ENCODE measurements around the gene DENND4B. TPM values are rescaled to one million over a fixed set of nuclear protein-coding genes. Genes with fewer than 3 reads are reported as not detected.

Gene DENND4B
- polyA plus RNA-seq, 1 of the 3 experiments (the other 2 are of a cell fraction) = 29.6 TPM

DNA sequence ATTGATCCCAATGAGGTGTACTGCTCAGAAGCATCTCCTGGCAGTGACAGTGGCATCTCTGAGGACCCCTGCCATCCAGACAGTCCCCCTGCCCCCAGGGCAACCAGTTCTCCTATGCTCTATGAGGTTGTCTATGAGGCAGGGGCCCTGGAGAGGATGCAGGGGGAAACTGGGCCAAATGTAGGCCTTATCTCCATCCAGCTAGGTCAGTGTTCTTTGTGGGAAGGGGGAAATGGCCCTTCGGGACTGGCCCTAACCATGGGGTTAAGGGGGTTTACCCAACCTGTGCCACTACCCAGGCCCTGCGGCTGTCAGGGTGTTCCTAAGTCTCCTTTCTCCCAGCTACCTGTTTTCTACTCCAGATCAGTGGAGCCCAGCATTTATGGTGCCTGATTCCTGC is 22.5 kb upstream of the DENND4B start:
- Histone ChIP-seq H3K9me2 (no peaks in the 10 kb centered on the region), H3F3A (replicated peaks; ENCODE audit: insufficient read depth) (peaks cover 14% of the 10 kb centered on the region), H3K79me2 (ENCODE audit: insufficient read depth) (peaks cover 26% of the 10 kb centered on the region; the same call in 1 of the 2 replicates), H3K9ac (no peak overlapping the region), H3K27ac (ENCODE audit: low read depth in 2 of 2, low read length in 1 of 2) (peak overlapping the region in 1 of 2 experiments; percentile 87; a peak in 2 of 4 replicates), H2AFZ (ENCODE audit: low read depth) (no peak overlapping the region), H4K20me1 (ENCODE audit: insufficient read depth) (no peaks in the 10 kb centered on the region), H3K9me3 (no peaks in the 10 kb centered on the region), H3K4me3 (ENCODE audit: low read depth in 2 of 2, low read length in 1 of 2) (peak overlapping the region in 1 of 2 experiments; percentile 61; a peak in 2 of 4 replicates), H3K4me2 (peak overlapping the region; percentile 95; the same call in 1 of the 2 replicates), H3K27me3 (ENCODE audit: insufficient read depth) (no peaks in the 10 kb centered on the region), H3K4me1 (ENCODE audit: control insufficient read depth in 1 of 2, insufficient read depth in 2 of 2, low read depth in 1 of 2, low read length in 1 of 2) (peaks cover 0 to 21% of the 10 kb centered on the region in 2 experiments; a peak in 2 of 4 replicates), H3K36me3 (replicated peaks in 1 of 2; ENCODE audit: control insufficient read depth in 1 of 2, insufficient read depth in 2 of 2, low read length in 1 of 2) (peaks cover 2 to 9% of the 10 kb centered on the region in 2 experiments)
- TF ChIP-seq ELF1 (IDR thresholded peaks at IDR 0.05) (no peak), EZH2phosphoT487 (IDR thresholded peaks at IDR 0.05; ENCODE audit: borderline replicate concordance, low read depth) (no peak), POLR2AphosphoS5 (IDR thresholded peaks at IDR 0.05; ENCODE audit: low read depth, low read length) (no peak), MXI1 (IDR thresholded peaks at IDR 0.05; ENCODE audit: low read depth, low read length) (no peak), RCOR1 (IDR thresholded peaks at IDR 0.05; ENCODE audit: low read length) (no peak), GATA2 (CRISPR knock-in tag; IDR thresholded peaks at IDR 0.05) (no peak), NRF1 (IDR thresholded peaks at IDR 0.05; ENCODE audit: low read depth, low read length) (no peak), TEAD4 (IDR thresholded peaks at IDR 0.05; ENCODE audit: borderline replicate concordance, insufficient read depth) (no peak), JUND (IDR thresholded peaks at IDR 0.05) (no peak), TAF1 (IDR thresholded peaks at IDR 0.05; ENCODE audit: borderline replicate concordance, low read depth, low read length) (no peak)
- TF ChIP-seq, protein P1, sequence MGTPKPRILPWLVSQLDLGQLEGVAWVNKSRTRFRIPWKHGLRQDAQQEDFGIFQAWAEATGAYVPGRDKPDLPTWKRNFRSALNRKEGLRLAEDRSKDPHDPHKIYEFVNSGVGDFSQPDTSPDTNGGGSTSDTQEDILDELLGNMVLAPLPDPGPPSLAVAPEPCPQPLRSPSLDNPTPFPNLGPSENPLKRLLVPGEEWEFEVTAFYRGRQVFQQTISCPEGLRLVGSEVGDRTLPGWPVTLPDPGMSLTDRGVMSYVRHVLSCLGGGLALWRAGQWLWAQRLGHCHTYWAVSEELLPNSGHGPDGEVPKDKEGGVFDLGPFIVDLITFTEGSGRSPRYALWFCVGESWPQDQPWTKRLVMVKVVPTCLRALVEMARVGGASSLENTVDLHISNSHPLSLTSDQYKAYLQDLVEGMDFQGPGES (IDR thresholded peaks at IDR 0.05; ENCODE audit: low read depth, low read length) = no peak
- WGBS (ENCODE audit: low lambda C conversion rate) = no CpG with 5 or more reads among the region's 2 CpGs
- ChIA-PET POLR2A (interaction anchor here (1.1 to 3.6 kb wide), 3 partner anchors 8 to 186 kb away, joined by 3 to 69 read pairs (median 35); partner anchors contain the start of genes JTB and RPS27), CTCF (interaction anchor here (1.2 to 7.0 kb wide), 8 partner anchors 9 to 172 kb away, joined by 3 to 44 read pairs (median 7); partner anchors contain the start of genes DENND4B, GATAD2B, JTB and RAB13)
- DNase-seq = no peak

GRCh38 chr1:153968408-153968807 is 21.9 kb upstream of the DENND4B start:
- 19% methylated on average over 13 of the region's 13 CpGs for WGBS (ENCODE audit: low lambda C conversion rate)
- POLR2A ChIA-PET = interaction anchor here (1.0 to 3.6 kb wide), 5 partner anchors 8 to 185 kb away, joined by 3 to 69 read pairs (median 32); partner anchors contain the start of genes CRTC2, JTB and RPS27
- peak overlapping the region; percentile 74; the same call in 1 of the 2 replicates for H3K9ac ChIP-seq

More at GRCh38 chr1:153968408-153968807, 21.9 kb upstream of the DENND4B start:
- 0 out of 2 replicates have a peak overlapping the region, but pooled peaks have one; percentile 33 for H2AFZ ChIP-seq (ENCODE audit: low read depth)
- peak overlapping the region; percentile 95 for H3K4me2 ChIP-seq
- H3K9me2 ChIP-seq = no peaks in the 10 kb centered on the region
- H3K27ac ChIP-seq (ENCODE audit: low read depth in 2 of 2, low read length in 1 of 2) = peak overlapping the region in 1 of 2 experiments; percentile 87; a peak in 2 of 4 replicates
- TF ChIP-seq FOXM1 (IDR thresholded peaks at IDR 0.05; ENCODE audit: low read depth) = no peak
- no peak for TF ChIP-seq TAF1 (IDR thresholded peaks at IDR 0.05; ENCODE audit: borderline replicate concordance, low read depth, low read length)
- peak; percentile 21; the same call in 1 of the 2 replicates for TF ChIP-seq MXI1 (IDR thresholded peaks at IDR 0.05; ENCODE audit: low read depth, low read length)
- no peak for TF ChIP-seq POLR2AphosphoS5 (IDR thresholded peaks at IDR 0.05; ENCODE audit: low read depth, low read length)
- TF ChIP-seq REST (IDR thresholded peaks at IDR 0.05; ENCODE audit: low read depth, low read length) = no peak
- peaks cover 0 to 4% of the 10 kb centered on the region in 2 experiments for H3K36me3 ChIP-seq (replicated peaks in 1 of 2; ENCODE audit: control insufficient read depth in 1 of 2, insufficient read depth in 2 of 2, low read length in 1 of 2)
- H3K4me1 ChIP-seq (ENCODE audit: control insufficient read depth in 1 of 2, insufficient read depth in 2 of 2, low read depth in 1 of 2, low read length in 1 of 2) = peaks cover 0 to 22% of the 10 kb centered on the region in 2 experiments; a peak in 2 of 4 replicates
- no peaks in the 10 kb centered on the region for H3K9me3 ChIP-seq
- H3F3A ChIP-seq (replicated peaks; ENCODE audit: insufficient read depth) = peaks cover 14% of the 10 kb centered on the region
- no peaks in the 10 kb centered on the region for H4K20me1 ChIP-seq (ENCODE audit: insufficient read depth)
- peak overlapping the region; percentile 61 to 85 for H3K4me3 ChIP-seq (ENCODE audit: low read depth in 2 of 2, low read length in 1 of 2)
- peak; percentile 48 for DNase-seq
- peaks cover 26% of the 10 kb centered on the region; the same call in 1 of the 2 replicates for H3K79me2 ChIP-seq (ENCODE audit: insufficient read depth)
- no peaks in the 10 kb centered on the region for H3K27me3 ChIP-seq (ENCODE audit: insufficient read depth)
- CTCF ChIA-PET = interaction anchor here (0.8 to 7.0 kb wide), 11 partner anchors 10 to 175 kb away, joined by 3 to 44 read pairs (median 5); partner anchors contain the start of genes DENND4B, GATAD2B, JTB and RAB13

Measured in SK-N-SH (cell line).